A549 (cell line): Measurements from ENCODE around the gene CFAP43.
A peak's percentile ranks its signal among the peaks of the same experiment; 100 is the strongest.

Source experiments
- CEBPB ChIP-seq, 2 experiments: fragments of >200 bp in 1 of 2; sonication (Bioruptor Twin) in 1 of 2; formaldehyde crosslinking in 1 of 2; IDR thresholded peaks; 2 replicates each; pipeline ENCODE4 v1.6.1; 2012 to 2016
- CHD4 ChIP-seq: fragments of 200-600 bp; sonication (generic); IDR thresholded peaks from 2 replicates; pipeline ENCODE4 v1.6.1; 2016; ENCODE audit warnings: antibody characterized with exemption, mild to moderate bottlenecking, borderline replicate concordance
- CTCF ChIP-seq: fragments of >200 bp; sonication (Bioruptor Twin); formaldehyde crosslinking; IDR thresholded peaks from 3 replicates; pipeline ENCODE4 v1.5.1; 2016
- ELK1 ChIP-seq: fragments of 150-350 bp; IDR thresholded peaks from 2 replicates; pipeline ENCODE4 v1.6.1; 2014; ENCODE audit warnings: low read depth, mild to moderate bottlenecking, low read length
- MAZ ChIP-seq: fragments of 150-350 bp; IDR thresholded peaks from 2 replicates; pipeline ENCODE4 v1.6.1; 2014; ENCODE audit warnings: antibody characterized with exemption, low read depth, low read length, borderline replicate concordance
- POLR2A ChIP-seq: IDR thresholded peaks from 2 replicates; pipeline ENCODE4 v1.6.1; 2012; ENCODE audit warnings: mild to moderate bottlenecking, low read length
- RCOR1 ChIP-seq: fragments of 150-350 bp; IDR thresholded peaks from 2 replicates; pipeline ENCODE4 v1.6.1; 2014; ENCODE audit warnings: antibody characterized with exemption, low read length, low read depth
- SREBF2 ChIP-seq: fragments of 450-650 bp; IDR thresholded peaks from 2 replicates; pipeline ENCODE4 v1.6.1; 2014; ENCODE audit warnings: mild to moderate bottlenecking, moderate library complexity
- TFCP2L1 ChIP-seq: fragments of 250-450 bp; sonication (Bioruptor Pico); IDR thresholded peaks from 2 replicates; pipeline ENCODE4 v1.5.0; 2021; ENCODE audit warnings: mild to moderate bottlenecking
- TF ChIP-seq, protein P1 (sequence below): fragments of 250-450 bp; sonication (Bioruptor Pico); IDR thresholded peaks from 2 replicates; pipeline ENCODE4 v1.5.0; 2020; ENCODE audit warnings: low read depth, mild to moderate bottlenecking, moderate library complexity
- TF ChIP-seq, protein P2 (sequence below): IDR thresholded peaks from 2 replicates; pipeline ENCODE4 v1.6.1; 2012

- no peak for TF ChIP-seq POLR2A
- TF ChIP-seq CTCF, result peak; percentile 83
- TF ChIP-seq ELK1, result no peak
- TF ChIP-seq SREBF2, result no peak
- TF ChIP-seq, protein P1, sequence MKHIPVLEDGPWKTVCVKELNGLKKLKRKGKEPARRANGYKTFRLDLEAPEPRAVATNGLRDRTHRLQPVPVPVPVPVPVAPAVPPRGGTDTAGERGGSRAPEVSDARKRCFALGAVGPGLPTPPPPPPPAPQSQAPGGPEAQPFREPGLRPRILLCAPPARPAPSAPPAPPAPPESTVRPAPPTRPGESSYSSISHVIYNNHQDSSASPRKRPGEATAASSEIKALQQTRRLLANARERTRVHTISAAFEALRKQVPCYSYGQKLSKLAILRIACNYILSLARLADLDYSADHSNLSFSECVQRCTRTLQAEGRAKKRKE (CRISPR knock-in tag), result no peak
- no peak for TF ChIP-seq MAZ
- TF ChIP-seq CHD4, result no peak
- no peak for TF ChIP-seq CEBPB (IDR thresholded peaks at IDR 0.05)
- TF ChIP-seq, protein P2, sequence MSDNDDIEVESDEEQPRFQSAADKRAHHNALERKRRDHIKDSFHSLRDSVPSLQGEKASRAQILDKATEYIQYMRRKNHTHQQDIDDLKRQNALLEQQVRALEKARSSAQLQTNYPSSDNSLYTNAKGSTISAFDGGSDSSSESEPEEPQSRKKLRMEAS, result peak; percentile 51; the same call in 1 of the 2 replicates
- no peak for TF ChIP-seq TFCP2L1 (CRISPR knock-in tag)
- no peak for TF ChIP-seq RCOR1
Measured at GRCh38 chr10:104274762-104275721, 42.9 kb upstream of the CFAP43 start.
